Measurements from ENCODE around the gene RIMS3.

RIMS3 gene

DNA sequence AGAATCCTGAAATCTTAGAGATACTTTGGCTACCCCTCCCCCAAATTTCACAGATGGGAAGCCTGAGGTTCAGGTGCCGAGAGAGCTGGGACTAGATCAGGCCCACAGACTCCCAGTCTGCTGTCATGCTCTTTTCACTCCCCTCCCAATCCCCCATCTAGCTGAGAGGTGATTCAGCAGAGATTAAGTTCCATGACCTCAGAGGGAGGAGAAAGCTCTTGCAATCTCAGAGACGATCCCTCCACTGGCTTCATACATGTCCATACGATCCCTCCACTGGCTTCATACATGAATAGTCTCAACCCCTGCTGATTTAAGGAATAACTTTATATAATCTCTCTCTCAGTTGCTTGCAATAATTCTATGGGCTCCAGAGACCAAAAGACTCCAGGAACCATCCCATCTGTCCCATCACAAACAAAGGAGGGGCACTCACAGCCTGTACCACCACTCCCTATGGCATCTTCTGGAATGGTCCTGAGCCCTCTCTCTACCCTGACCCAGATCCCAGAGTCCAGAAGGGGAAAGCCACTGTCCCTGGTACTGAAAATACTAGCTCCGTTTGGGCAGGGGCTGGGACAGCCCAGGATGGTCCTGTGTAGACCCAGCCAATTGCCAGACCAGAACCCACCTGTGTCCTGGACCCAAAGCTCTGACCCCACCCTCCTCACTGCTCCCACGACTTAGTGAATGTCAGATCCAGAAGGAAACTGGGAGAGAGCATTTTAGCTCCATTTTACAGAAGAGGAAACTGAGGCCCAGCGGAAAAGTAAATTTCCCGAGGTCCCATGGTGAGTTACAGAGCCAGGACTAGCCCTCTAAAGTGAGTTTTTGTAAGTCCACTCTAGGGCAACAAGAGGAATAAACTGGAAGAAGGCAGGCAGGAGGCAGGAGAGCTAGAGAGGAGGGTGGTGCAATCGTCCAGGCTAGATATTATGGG is 27.1 kb downstream of the RIMS3 start:
- TF ChIP-seq, protein P1, sequence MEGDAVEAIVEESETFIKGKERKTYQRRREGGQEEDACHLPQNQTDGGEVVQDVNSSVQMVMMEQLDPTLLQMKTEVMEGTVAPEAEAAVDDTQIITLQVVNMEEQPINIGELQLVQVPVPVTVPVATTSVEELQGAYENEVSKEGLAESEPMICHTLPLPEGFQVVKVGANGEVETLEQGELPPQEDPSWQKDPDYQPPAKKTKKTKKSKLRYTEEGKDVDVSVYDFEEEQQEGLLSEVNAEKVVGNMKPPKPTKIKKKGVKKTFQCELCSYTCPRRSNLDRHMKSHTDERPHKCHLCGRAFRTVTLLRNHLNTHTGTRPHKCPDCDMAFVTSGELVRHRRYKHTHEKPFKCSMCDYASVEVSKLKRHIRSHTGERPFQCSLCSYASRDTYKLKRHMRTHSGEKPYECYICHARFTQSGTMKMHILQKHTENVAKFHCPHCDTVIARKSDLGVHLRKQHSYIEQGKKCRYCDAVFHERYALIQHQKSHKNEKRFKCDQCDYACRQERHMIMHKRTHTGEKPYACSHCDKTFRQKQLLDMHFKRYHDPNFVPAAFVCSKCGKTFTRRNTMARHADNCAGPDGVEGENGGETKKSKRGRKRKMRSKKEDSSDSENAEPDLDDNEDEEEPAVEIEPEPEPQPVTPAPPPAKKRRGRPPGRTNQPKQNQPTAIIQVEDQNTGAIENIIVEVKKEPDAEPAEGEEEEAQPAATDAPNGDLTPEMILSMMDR (IDR thresholded peaks at IDR 0.05) = no peak
- no peak for DNase-seq
- H3K9me3 ChIP-seq = no peaks in the 10 kb centered on the region
- H3K4me3 ChIP-seq = no peak overlapping the region
- no peak overlapping the region for H3K27ac ChIP-seq
- intact Hi-C loops (cut with DNase I; ENCODE audit: low total_unique reads) = no loop called here
- no peaks in the 10 kb centered on the region for H3K27me3 ChIP-seq
- H3K4me1 ChIP-seq = no peaks in the 10 kb centered on the region
- peaks cover 14 to 41% (median 16%) of the 10 kb centered on the region in 3 donors for H3K36me3 ChIP-seq

DNA sequence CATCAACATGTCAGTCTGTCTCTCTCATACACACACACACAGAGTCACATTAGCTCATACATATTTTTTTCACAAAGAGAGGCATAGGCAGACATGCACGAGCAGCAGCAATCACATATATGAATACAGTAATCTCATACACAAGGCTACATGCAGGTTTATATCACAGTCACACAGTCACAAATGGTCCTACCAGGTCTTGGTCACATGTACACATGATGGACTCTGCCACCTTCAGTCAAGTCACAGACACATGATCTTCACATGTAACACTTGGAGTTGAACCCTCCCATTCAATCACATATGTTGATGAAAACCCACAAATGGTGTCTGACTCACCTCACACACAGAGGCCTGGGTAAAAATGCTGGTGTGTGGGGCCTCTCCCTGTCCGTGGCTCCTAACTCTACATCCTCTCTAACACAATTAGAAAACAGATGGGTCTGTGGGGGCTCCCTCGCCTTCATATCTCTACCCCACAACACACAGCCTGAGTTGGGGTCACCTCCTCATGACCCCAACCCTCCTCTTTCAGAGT is 27.9 kb downstream of the RIMS3 start:
- Histone ChIP-seq H3K36me3 (peaks cover 14 to 41% (median 16%) of the 10 kb centered on the region in 3 donors), H3K4me1 (no peaks in the 10 kb centered on the region), H3K4me3 (no peak overlapping the region), H3K27me3 (no peaks in the 10 kb centered on the region), H3K27ac (no peak overlapping the region), H3K9me3 (no peaks in the 10 kb centered on the region)
- TF ChIP-seq, protein P1 (IDR thresholded peaks at IDR 0.05) = no peak
- intact Hi-C loops (cut with DNase I; ENCODE audit: low total_unique reads) = no loop called here
- DNase-seq = no peak

DNA sequence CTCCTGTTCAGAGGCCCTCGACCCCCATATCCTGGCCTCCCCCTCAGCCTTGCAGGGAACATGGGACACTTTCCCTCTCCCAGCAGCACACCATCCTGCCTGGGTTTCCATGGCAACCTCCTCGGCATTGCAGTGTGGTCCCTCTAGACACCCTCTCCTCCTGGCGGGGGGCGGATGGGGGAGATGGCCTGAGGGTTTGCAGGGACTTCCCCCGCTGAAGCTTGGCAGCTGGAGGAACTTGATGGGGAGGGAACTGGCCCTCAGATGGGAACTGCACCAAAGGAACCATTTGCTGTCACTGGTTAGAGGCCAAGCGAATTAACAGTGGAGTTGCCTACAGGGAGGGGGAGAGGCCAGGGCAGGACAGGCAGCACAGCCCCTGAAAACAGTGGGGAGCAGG is 28.7 kb downstream of the RIMS3 start:
- H3K36me3 ChIP-seq = peaks cover 14 to 36% (median 16%) of the 10 kb centered on the region in 3 donors
- no peak overlapping the region for H3K27ac ChIP-seq
- TF ChIP-seq, protein P1 (IDR thresholded peaks at IDR 0.05) = no peak
- intact Hi-C loops (cut with DNase I; ENCODE audit: low total_unique reads) = no loop called here
- no peaks in the 10 kb centered on the region for H3K9me3 ChIP-seq
- no peaks in the 10 kb centered on the region for H3K27me3 ChIP-seq
- no peak for DNase-seq
- no peaks in the 10 kb centered on the region for H3K4me1 ChIP-seq
- H3K4me3 ChIP-seq = no peak overlapping the region

DNA sequence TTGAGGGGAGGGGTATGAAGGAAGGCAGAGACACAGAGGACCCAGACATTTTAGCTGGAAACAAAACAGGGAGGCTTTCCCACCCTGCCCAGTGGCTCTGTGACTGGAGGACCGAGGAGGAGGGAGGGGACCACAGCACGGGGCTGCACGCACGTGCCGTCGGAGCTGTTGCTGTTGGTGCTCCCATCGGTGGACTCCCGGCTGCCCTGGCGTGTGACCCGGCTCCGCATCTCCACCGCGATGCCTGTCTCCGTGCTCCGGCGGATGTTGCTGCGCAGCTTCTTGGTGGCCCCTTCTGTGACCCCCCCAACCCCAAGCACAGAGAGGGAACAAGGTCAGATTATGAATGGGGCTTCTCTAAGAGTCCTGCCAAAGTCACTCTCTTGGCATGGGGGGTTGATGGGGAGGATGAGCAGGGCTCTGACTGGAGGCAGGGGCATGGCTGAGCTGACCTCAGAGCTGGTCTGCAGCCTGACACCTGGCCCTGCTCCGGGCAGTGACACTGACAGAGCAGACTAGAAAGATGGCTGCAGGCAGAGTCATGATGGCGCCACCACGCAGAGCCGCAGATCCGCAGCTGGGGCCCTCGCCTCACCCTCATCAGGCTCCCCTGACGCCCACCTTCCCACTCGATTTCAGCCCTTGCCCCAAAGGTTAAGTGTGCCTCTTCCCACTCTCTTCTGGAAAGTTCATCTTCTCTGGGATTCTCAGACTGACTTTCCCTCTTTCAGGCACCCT is 29.6 kb downstream of the RIMS3 start:
- peaks cover 10 to 27% (median 10%) of the 10 kb centered on the region in 3 donors for H3K36me3 ChIP-seq
- no peaks in the 10 kb centered on the region for H3K4me1 ChIP-seq
- no peak overlapping the region for H3K27ac ChIP-seq
- intact Hi-C loops (cut with DNase I; ENCODE audit: low total_unique reads) = no loop called here
- TF ChIP-seq, protein P1 (IDR thresholded peaks at IDR 0.05) = no peak
- no peaks in the 10 kb centered on the region for H3K27me3 ChIP-seq
- no peak overlapping the region for H3K4me3 ChIP-seq
- no peak for DNase-seq
- H3K9me3 ChIP-seq = no peaks in the 10 kb centered on the region

DNA sequence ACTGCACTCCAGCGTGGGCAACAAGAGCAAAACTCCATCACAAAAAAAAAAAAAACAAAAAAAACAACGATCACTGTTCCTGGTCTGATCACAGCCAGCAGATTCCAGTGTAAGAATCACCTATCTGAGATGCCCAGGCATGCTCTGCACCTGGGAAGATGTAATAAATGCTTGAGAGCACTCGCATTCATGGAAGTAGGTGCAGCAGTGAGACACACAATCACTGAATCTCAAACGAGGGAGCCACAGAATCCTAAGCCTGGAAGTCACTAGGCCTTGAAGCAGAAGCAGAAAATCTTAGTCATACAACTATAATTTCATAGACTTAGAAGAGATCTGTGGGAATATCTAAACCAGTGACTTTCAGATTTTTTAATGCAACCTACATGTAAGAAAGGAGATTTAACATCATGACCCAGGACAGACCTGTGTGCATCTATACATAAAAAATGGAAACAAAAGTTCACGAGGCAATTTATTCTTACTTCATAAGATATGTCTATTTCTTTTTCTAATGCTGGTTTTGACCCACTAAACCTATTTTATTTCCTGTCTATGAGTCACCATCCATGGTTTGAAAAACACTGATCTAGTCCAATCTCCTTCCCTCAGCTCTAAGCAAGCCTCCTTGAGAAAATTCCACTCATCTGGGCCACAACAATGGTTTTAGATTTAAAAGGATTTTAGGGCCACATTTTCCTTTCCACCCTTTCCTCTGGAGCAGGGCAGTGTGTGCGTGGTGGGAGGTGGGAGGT is 30.4 kb downstream of the RIMS3 start:
- TF ChIP-seq, protein P1 (IDR thresholded peaks at IDR 0.05) = no peak
- no peak for DNase-seq
- Histone ChIP-seq H3K4me3 (no peak overlapping the region), H3K9me3 (no peaks in the 10 kb centered on the region), H3K27me3 (no peaks in the 10 kb centered on the region), H3K4me1 (no peaks in the 10 kb centered on the region), H3K36me3 (peaks cover 4 to 19% (median 4%) of the 10 kb centered on the region in 3 donors), H3K27ac (no peak overlapping the region)
- intact Hi-C loops (cut with DNase I; ENCODE audit: low total_unique reads) = no loop called here

Data from tibial artery (tissue), 4 donors.